ENCODE measurements around the gene SLC6A16.

DNA sequence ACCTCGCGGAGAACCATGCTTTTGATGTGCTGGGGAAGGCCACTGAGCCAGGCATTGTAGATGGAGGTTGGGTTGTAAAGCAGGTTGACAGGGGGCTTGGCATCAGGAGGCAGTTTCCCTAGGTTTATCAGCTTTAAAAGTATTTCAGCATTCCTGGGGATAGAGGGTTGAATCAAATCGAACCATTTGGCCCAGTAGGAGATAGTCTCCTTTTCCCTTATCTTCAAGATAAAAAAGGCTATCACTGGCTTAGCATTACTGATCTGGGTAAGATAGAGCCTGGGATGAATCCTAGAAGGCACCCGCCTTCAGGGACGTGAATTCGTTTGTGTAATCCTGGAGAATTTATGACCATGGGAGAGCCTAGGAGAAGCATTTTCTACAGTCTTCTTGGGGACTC, 30.6 kb downstream of the SLC6A16 start:
- TF ChIP-seq, protein P1, sequence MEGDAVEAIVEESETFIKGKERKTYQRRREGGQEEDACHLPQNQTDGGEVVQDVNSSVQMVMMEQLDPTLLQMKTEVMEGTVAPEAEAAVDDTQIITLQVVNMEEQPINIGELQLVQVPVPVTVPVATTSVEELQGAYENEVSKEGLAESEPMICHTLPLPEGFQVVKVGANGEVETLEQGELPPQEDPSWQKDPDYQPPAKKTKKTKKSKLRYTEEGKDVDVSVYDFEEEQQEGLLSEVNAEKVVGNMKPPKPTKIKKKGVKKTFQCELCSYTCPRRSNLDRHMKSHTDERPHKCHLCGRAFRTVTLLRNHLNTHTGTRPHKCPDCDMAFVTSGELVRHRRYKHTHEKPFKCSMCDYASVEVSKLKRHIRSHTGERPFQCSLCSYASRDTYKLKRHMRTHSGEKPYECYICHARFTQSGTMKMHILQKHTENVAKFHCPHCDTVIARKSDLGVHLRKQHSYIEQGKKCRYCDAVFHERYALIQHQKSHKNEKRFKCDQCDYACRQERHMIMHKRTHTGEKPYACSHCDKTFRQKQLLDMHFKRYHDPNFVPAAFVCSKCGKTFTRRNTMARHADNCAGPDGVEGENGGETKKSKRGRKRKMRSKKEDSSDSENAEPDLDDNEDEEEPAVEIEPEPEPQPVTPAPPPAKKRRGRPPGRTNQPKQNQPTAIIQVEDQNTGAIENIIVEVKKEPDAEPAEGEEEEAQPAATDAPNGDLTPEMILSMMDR (IDR thresholded peaks at IDR 0.05 in 2 of 3, conservative IDR thresholded peaks at IDR 0.05 in 1 of 3; ENCODE audit: borderline replicate concordance in 1 of 3, insufficient read depth in 1 of 3, low read depth in 2 of 3, low read length in 2 of 3): no peak
- TF ChIP-seq ZNF274 (IDR thresholded peaks at IDR 0.05; ENCODE audit: low read depth, low read length) (no peak), POLR2AphosphoS5 (IDR thresholded peaks at IDR 0.05; ENCODE audit: low read depth, low read length) (no peak), ELF1 (IDR thresholded peaks at IDR 0.05; ENCODE audit: borderline replicate concordance, low read depth) (no peak), EZH2 (IDR thresholded peaks at IDR 0.05) (no peak), TCF7L2 (IDR thresholded peaks at IDR 0.05; ENCODE audit: borderline replicate concordance, extremely low read depth, insufficient read depth, insufficient read length) (no peak), POLR2A (IDR thresholded peaks at IDR 0.05; ENCODE audit: borderline replicate concordance, extremely low read depth, insufficient read depth, insufficient read length) (no peak)

All from HCT116 (cell line).